H1 (cell line): ENCODE measurements around the gene GID8. TPM values are rescaled to one million over a fixed set of nuclear protein-coding genes. Genes with fewer than 3 reads are reported as not detected.

Source experiments
- CTCF ChIA-PET: fragments of 300-600 bp; sonication (Branson Sonifier 250); formaldehyde crosslinking; loops from one replicate; lab custom pipeline; 2021; ENCODE audit not compliant: partially characterized antibody; lab: Charles Lee
- POLR2A ChIA-PET: fragments of 300-600 bp; sonication (Branson Sonifier 250); formaldehyde crosslinking; loops from one replicate; lab custom pipeline; 2021; ENCODE audit warnings: inconsistent platforms; ENCODE audit not compliant: partially characterized antibody; lab: Charles Lee
- DNase-seq, 2 experiments: peaks; one replicate each; pipeline versions ENCODE4 v3.0.0 to v3.0.0-alpha.2; 2010 to 2022; ENCODE audit warnings: low spot score in 2 of 2, low read depth in 1 of 2, mixed read lengths in 1 of 2
- FAIRE-seq: peaks from 2 replicates; lab custom pipeline; 2011; peaks lifted over from hg19 to GRCh38; lab: Jason Lieb, UNC
- H2AFZ ChIP-seq: 2 replicates; pipeline ENCODE4 v1.8.1; 2012; ENCODE audit warnings: low read length, inconsistent platforms
- H2AK5ac ChIP-seq: 2 replicates; pipeline ENCODE4 v1.6.1; 2013; ENCODE audit warnings: low read depth, low read length
- H2BK120ac ChIP-seq: replicated peaks from 2 replicates; pipeline ENCODE3; 2013; ENCODE audit warnings: low read depth, low read length, inconsistent platforms
- H2BK12ac ChIP-seq: 2 replicates; pipeline ENCODE4 v1.6.1; 2013; ENCODE audit warnings: low read depth, low read length
- H2BK15ac ChIP-seq: 2 replicates; pipeline ENCODE4 v1.6.1; 2013; ENCODE audit warnings: low read length
- H2BK20ac ChIP-seq: 2 replicates; pipeline ENCODE4 v1.6.1; 2013; ENCODE audit warnings: low read length
- H2BK5ac ChIP-seq: 2 replicates; pipeline ENCODE4 v1.6.1; 2013; ENCODE audit warnings: low read depth, low read length
- H3K14ac ChIP-seq: 2 replicates; pipeline ENCODE4 v1.6.1; 2013; ENCODE audit warnings: inconsistent platforms; ENCODE audit not compliant: insufficient read length
- H3K18ac ChIP-seq: 2 replicates; pipeline ENCODE4 v1.6.1; 2013; ENCODE audit warnings: low read length; ENCODE audit errors: extremely low read depth
- H3K23ac ChIP-seq: 2 replicates; pipeline ENCODE4 v1.6.1; 2013; ENCODE audit warnings: inconsistent platforms; ENCODE audit not compliant: insufficient read length
- H3K23me2 ChIP-seq: 2 replicates; pipeline ENCODE4 v1.6.1; 2013; ENCODE audit warnings: low read depth, low read length
- H3K27ac ChIP-seq: 2 replicates; pipeline ENCODE4 v1.6.1; 2011; ENCODE audit warnings: low read depth, low read length, inconsistent platforms
- H3K27me3 ChIP-seq, 4 experiments: replicated peaks in 1 of 4; 1 replicate in 1 of 4; 2 replicates in 3 of 4; pipeline versions ENCODE4 v1.6.1 to v1.8.1; 2011 to 2013; ENCODE audit warnings: low read length in 3 of 4, mild to moderate bottlenecking in 3 of 4, inconsistent platforms in 2 of 4, mixed read lengths in 2 of 4, moderate library complexity in 1 of 4; ENCODE audit not compliant: control insufficient read depth in 3 of 4, insufficient read depth in 3 of 4; ENCODE audit errors: extremely low read depth in 1 of 4
- H3K36me3 ChIP-seq, 4 experiments: 2 replicates each; pipeline versions ENCODE4 v1.6.1 to v1.8.1; 2011 to 2013; ENCODE audit warnings: mild to moderate bottlenecking in 4 of 4, low read length in 3 of 4, moderate library complexity in 2 of 4, control low read depth in 1 of 4, inconsistent platforms in 1 of 4; ENCODE audit not compliant: insufficient read depth in 4 of 4, control insufficient read depth in 2 of 4
- H3K4ac ChIP-seq: replicated peaks from 2 replicates; pipeline ENCODE3; 2013; ENCODE audit warnings: low read length, low read depth, mixed read lengths, inconsistent platforms; ENCODE audit not compliant: insufficient read length
- H3K4me1 ChIP-seq, 4 experiments: replicated peaks in 1 of 4; 1 replicate in 1 of 4; 2 replicates in 3 of 4; pipeline versions ENCODE4 v1.6.1 to v1.8.1; 2011 to 2013; ENCODE audit warnings: low read length in 3 of 4, inconsistent platforms in 2 of 4, mixed read lengths in 1 of 4; ENCODE audit not compliant: insufficient read depth in 4 of 4, control insufficient read depth in 3 of 4
- H3K4me2 ChIP-seq, 2 experiments: 2 replicates each; pipeline versions ENCODE4 v1.6.1 to v1.8.1; 2011 to 2013; ENCODE audit warnings: low read depth in 2 of 2, low read length in 2 of 2, control low read depth in 1 of 2, inconsistent platforms in 1 of 2, mild to moderate bottlenecking in 1 of 2; ENCODE audit not compliant: insufficient read depth in 1 of 2
- H3K4me3 ChIP-seq, 4 experiments: fragments of 200-600, 300-600 bp in 1 of 4; sonication (generic), shearing (Covaris generic), sonication (Bioruptor Twin) in 1 of 4; 2 replicates each; pipeline versions ENCODE4 v1.5.1 to v1.8.1; 2011 to 2016; ENCODE audit warnings: low read length in 4 of 4, low read depth in 3 of 4, control low read depth in 2 of 4, inconsistent platforms in 2 of 4, mild to moderate bottlenecking in 2 of 4, mixed read lengths in 1 of 4, moderate library complexity in 1 of 4; ENCODE audit not compliant: insufficient read depth in 2 of 4; ENCODE audit errors: extremely low read depth in 1 of 4
- H3K56ac ChIP-seq: replicated peaks from 2 replicates; pipeline ENCODE3; 2013; ENCODE audit warnings: low read depth, mild to moderate bottlenecking, mixed read lengths, low read length, inconsistent platforms; ENCODE audit not compliant: insufficient read length
- H3K79me1 ChIP-seq: 2 replicates; pipeline ENCODE4 v1.6.1; 2013; ENCODE audit warnings: low read depth, low read length, control low read depth
- H3K79me2 ChIP-seq, 2 experiments: 2 replicates each; pipeline versions ENCODE4 v1.6.1 to v1.8.1; 2012 to 2013; ENCODE audit warnings: low read length in 2 of 2, mild to moderate bottlenecking in 2 of 2, inconsistent platforms in 1 of 2; ENCODE audit not compliant: insufficient read depth in 2 of 2, control insufficient read depth in 1 of 2
- H3K9ac ChIP-seq, 4 experiments: replicated peaks in 1 of 4; 1 replicate in 1 of 4; 2 replicates in 3 of 4; pipeline versions ENCODE4 v1.6.1 to v1.8.1; 2011 to 2013; ENCODE audit warnings: low read depth in 3 of 4, low read length in 3 of 4, control low read depth in 2 of 4, mild to moderate bottlenecking in 2 of 4, moderate library complexity in 2 of 4, inconsistent platforms in 1 of 4; ENCODE audit errors: extremely low read depth in 1 of 4
- H3K9me3 ChIP-seq, 2 experiments: 2 replicates each; pipeline versions ENCODE4 v1.6.1 to v1.8.1; 2012 to 2013; ENCODE audit warnings: mild to moderate bottlenecking in 2 of 2, moderate library complexity in 2 of 2, control low read depth in 1 of 2, inconsistent platforms in 1 of 2, low read depth in 1 of 2, low read length in 1 of 2, mixed read lengths in 1 of 2; ENCODE audit not compliant: insufficient read depth in 2 of 2
- H4K20me1 ChIP-seq, 2 experiments: replicated peaks in 1 of 2; 2 replicates each; pipeline versions ENCODE3 to v1.8.1; 2011 to 2013; ENCODE audit warnings: inconsistent platforms in 2 of 2, low read length in 2 of 2, mild to moderate bottlenecking in 1 of 2; ENCODE audit not compliant: insufficient read depth in 2 of 2, control insufficient read depth in 1 of 2
- H4K5ac ChIP-seq: 2 replicates; pipeline ENCODE4 v1.6.1; 2013; ENCODE audit warnings: low read length, low read depth, mixed read lengths, inconsistent platforms; ENCODE audit not compliant: insufficient read length
- H4K8ac ChIP-seq: 2 replicates; pipeline ENCODE4 v1.8.0; 2013; ENCODE audit warnings: mild to moderate bottlenecking, moderate library complexity, low read length, inconsistent platforms; ENCODE audit not compliant: insufficient read depth; ENCODE audit errors: extremely low read depth
- H4K91ac ChIP-seq: replicated peaks from 2 replicates; pipeline ENCODE3; 2013; ENCODE audit warnings: low read length, mixed read lengths, inconsistent platforms; ENCODE audit not compliant: insufficient read length
- CBX5 ChIP-seq: fragments of 300-800, 300-1000 bp; sonication (generic); IDR thresholded peaks from 2 replicates; pipeline ENCODE4 v1.7.1; 2016; ENCODE audit warnings: antibody characterized with exemption, low read length, low read depth
- CEBPB ChIP-seq: IDR thresholded peaks from 2 replicates; pipeline ENCODE4 v1.6.1; 2012; ENCODE audit warnings: low read depth, low read length
- EZH2 ChIP-seq: fragments of 200-600 bp; sonication (generic); IDR thresholded peaks from 2 replicates; pipeline ENCODE4 v1.7.1; 2012; ENCODE audit warnings: low read depth, mild to moderate bottlenecking, moderate library complexity, low read length, inconsistent platforms; ENCODE audit not compliant: severe bottlenecking
- HDAC6 ChIP-seq: IDR thresholded peaks from one replicate; pipeline ENCODE4 v1.7.1; 2012; ENCODE audit warnings: low read depth, mild to moderate bottlenecking, inconsistent platforms, low read length, moderate library complexity
- MAFK ChIP-seq: IDR thresholded peaks from 2 replicates; pipeline ENCODE4 v1.6.1; 2012; ENCODE audit warnings: low read depth, mild to moderate bottlenecking, improper control_type of control experiment, low read length
- NRF1 ChIP-seq: IDR thresholded peaks from 2 replicates; pipeline ENCODE4 v1.6.1; 2011; ENCODE audit warnings: mild to moderate bottlenecking, low read depth, low read length, improper control_type of control experiment
- RFX5 ChIP-seq: IDR thresholded peaks from 2 replicates; pipeline ENCODE4 v1.6.1; 2011; ENCODE audit warnings: low read depth, low read length, improper control_type of control experiment, borderline replicate concordance
- SIN3A ChIP-seq, 2 experiments: IDR thresholded peaks in 1 of 2; conservative IDR thresholded peaks in 1 of 2; 2 replicates each; pipeline ENCODE4 v1.6.1; 2011 to 2012; ENCODE audit warnings: low read length in 2 of 2, improper control_type of control experiment in 1 of 2, low read depth in 1 of 2, mild to moderate bottlenecking in 1 of 2
- SIRT6 ChIP-seq: IDR thresholded peaks from one replicate; pipeline ENCODE4 v1.7.1; 2012; ENCODE audit warnings: low read length, inconsistent platforms
- SIX5 ChIP-seq: IDR thresholded peaks from 2 replicates; pipeline ENCODE4 v1.6.1; 2011; ENCODE audit warnings: mild to moderate bottlenecking, low read depth, low read length
- SP1 ChIP-seq: IDR thresholded peaks from 2 replicates; pipeline ENCODE4 v1.6.1; 2011; ENCODE audit warnings: low read depth, low read length
- SRF ChIP-seq: IDR thresholded peaks from 2 replicates; pipeline ENCODE4 v1.6.1; 2011; ENCODE audit warnings: mild to moderate bottlenecking, low read depth, low read length, moderate library complexity
- TBP ChIP-seq: IDR thresholded peaks from 2 replicates; pipeline ENCODE4 v1.6.1; 2011; ENCODE audit warnings: low read depth, low read length, improper control_type of control experiment
- TEAD4 ChIP-seq: IDR thresholded peaks from 2 replicates; pipeline ENCODE4 v1.6.1; 2012; ENCODE audit warnings: low read depth, low read length, inconsistent platforms, mixed read lengths
- WGBS, 2 experiments: shearing (Covaris generic) in 1 of 2; methylation state at CpG; one replicate each; pipeline versions ENCODE4 v1.1.6 to v1.1.7; 2013 to 2015; ENCODE audit warnings: low lambda C conversion rate in 2 of 2, mixed read lengths in 2 of 2, inconsistent platforms in 1 of 2, low coverage in 1 of 2, missing lambda C conversion rate in 1 of 2; ENCODE audit not compliant: insufficient replicate concordance in 2 of 2, insufficient coverage in 1 of 2, insufficient read length in 1 of 2; ENCODE audit errors: extremely low coverage in 1 of 2, missing lambda C conversion rate in 1 of 2; 5-methylcytosine and 5-hydroxymethylcytosine counted together
- polyA plus RNA-seq, 7 experiments: library from polyadenylated mRNA; depleted of rRNA in 3 of 7; stranded (reverse) in 5 of 7; unstranded in 2 of 7; fragments of >200 nt in 5 of 7; fragments of 200-250 nt in 2 of 7; gene quantifications; 1 replicate in 5 of 7; 2 replicates in 1 of 7; 4 replicates in 1 of 7; pipeline versions ENCODE4 v1.2.1 to v1.2.3, GENCODE V29; 2011 to 2013; ENCODE audit warnings: missing spikeins in 2 of 7, mixed read lengths in 2 of 7
- total RNA-seq: library from RNA; stranded (reverse); fragmentation: NEBNext Ultra II Directional; extraction: Animal tissue kit (Norgen Biotek cat#: 25700); gene quantifications from 2 replicates; pipeline ENCODE4 v1.2.1, GENCODE V29; 2021

Gene GID8
- total and polyA plus RNA-seq, 2 of the 8 experiments (the other 6 are each of a cell fraction or from before 2014, with no cell fraction given): 39.7 to 72.9 TPM

- no peak overlapping the region; the same call in 1 of the 2 replicates for H3K18ac ChIP-seq
- H3K4me3 ChIP-seq: no peak overlapping the region
- POLR2A ChIA-PET: interaction anchor here (1.1 to 1.2 kb wide), 2 partner anchors 14 to 39 kb away, joined by 3 to 5 read pairs; no protein-coding TSS in a partner anchor
- H3K4ac ChIP-seq: no peak overlapping the region
- H3K14ac ChIP-seq: no peak overlapping the region
- no peak overlapping the region for H4K5ac ChIP-seq
- peaks cover 13% of the 10 kb centered on the region; the same call in 1 of the 2 replicates for H3K23me2 ChIP-seq
- peaks cover 8 to 37% (median 23%) of the 10 kb centered on the region in 4 experiments for H3K27me3 ChIP-seq
- peak overlapping the region; percentile 81; the same call in 1 of the 2 replicates for H2BK15ac ChIP-seq
- H4K20me1 ChIP-seq: peaks cover 0 to 9% of the 10 kb centered on the region in 2 experiments
- WGBS, 2 experiments: 75% methylated on average over 7 of the region's 9 CpGs; no CpG with 5 or more reads in 1 of the 2 experiments
- peak overlapping the region; percentile 50; the same call in 1 of the 2 replicates for H2BK12ac ChIP-seq
- H3K36me3 ChIP-seq: no peaks in the 10 kb centered on the region
- no peak overlapping the region for H4K91ac ChIP-seq
- CTCF ChIA-PET: interaction anchor here (1.1 to 1.5 kb wide), 3 partner anchors 40 to 57 kb away, joined by 3 read pairs; no protein-coding TSS in a partner anchor
- DNase-seq (no peak), FAIRE-seq (no peak)
- H2AFZ ChIP-seq: no peak overlapping the region
- no peak overlapping the region for H2AK5ac ChIP-seq
- no peak overlapping the region for H3K27ac ChIP-seq
- H3K23ac ChIP-seq: no peak overlapping the region
- H3K79me1 ChIP-seq: no peaks in the 10 kb centered on the region
- no peaks in the 10 kb centered on the region for H3K9me3 ChIP-seq
- H4K8ac ChIP-seq: no peak overlapping the region
- H3K4me2 ChIP-seq: no peak overlapping the region
- H2BK5ac ChIP-seq: no peak overlapping the region; the same call in 1 of the 2 replicates
- no peak overlapping the region for H3K56ac ChIP-seq
- H3K4me1 ChIP-seq: peaks cover 2 to 25% (median 19%) of the 10 kb centered on the region in 4 experiments
- H2BK120ac ChIP-seq: no peak overlapping the region
- no peak overlapping the region for H3K9ac ChIP-seq
- no peak overlapping the region; the same call in 1 of the 2 replicates for H2BK20ac ChIP-seq
- no peaks in the 10 kb centered on the region for H3K79me2 ChIP-seq
- no peak for TF ChIP-seq SIN3A (conservative IDR thresholded peaks at IDR 0.05 in 1 of 2, IDR thresholded peaks at IDR 0.05 in 1 of 2; ENCODE audit: low read depth in 1 of 2, low read length in 2 of 2)
- TF ChIP-seq SP1: no peak
- no peak for TF ChIP-seq CBX5
- TF ChIP-seq SIRT6: no peak
- TF ChIP-seq TBP: no peak
- TF ChIP-seq MAFK: no peak
- TF ChIP-seq CEBPB: no peak
- no peak for TF ChIP-seq RFX5
- no peak for TF ChIP-seq TEAD4
- TF ChIP-seq EZH2: no peak
- TF ChIP-seq HDAC6: no peak
- TF ChIP-seq SIX5: no peak
- TF ChIP-seq SRF: no peak
- no peak for TF ChIP-seq NRF1
These were observed 38.0 kb downstream of the GID8 start for GRCh38 chr20:62975812-62976508.
